Stimulated activated CD8-positive, alpha-beta memory T cell treated with anti-CD3 and anti-CD28 coated beads, Interleukin-7, amount 100 ng/mL, for 48 hours (primary cell): ENCODE results near the gene ATP13A1.
"Not testable (repeated sequence)": the region's sequence is repeated elsewhere in the genome, so short reads cannot be mapped to it uniquely, and the experiment has no call there.

Source experiments
- DNase-seq, 2 donors: peaks; one replicate each; pipeline ENCODE4 v3.0.0-alpha.2; 2020; ENCODE audit warnings: low read depth in 1 of 2; ENCODE audit errors: extremely low read depth in 1 of 2

The ATP13A1 gene

GRCh38 chr19:19665420-19665948 lies 2.0 kb upstream of the ATP13A1 start:
- DNase-seq = not testable (repeated sequence)

- no peak for DNase-seq
Measured at GRCh38 chr19:19662871-19663255, 613 bp downstream of the ATP13A1 start.

GRCh38 chr19:19662344-19662743 lies 1.1 kb downstream of the ATP13A1 start:
- DNase-seq = no peak

GRCh38 chr19:19661675-19662251 lies 1.7 kb downstream of the ATP13A1 start:
- peak in 1 of 2 donors; percentile 52 for DNase-seq

GRCh38 chr19:19661141-19661674 lies 2.3 kb downstream of the ATP13A1 start:
- DNase-seq = no peak

GRCh38 chr19:19659646-19660245 lies 3.7 kb downstream of the ATP13A1 start:
- DNase-seq = no peak

GRCh38 chr19:19657397-19657783 lies 6.1 kb downstream of the ATP13A1 start:
- no peak for DNase-seq

- no peak for DNase-seq
Measured at GRCh38 chr19:19656451-19657396, 6.8 kb downstream of the ATP13A1 start.

GRCh38 chr19:19655641-19656343 lies 7.7 kb downstream of the ATP13A1 start:
- DNase-seq = no peak

GRCh38 chr19:19655051-19655594 lies 8.4 kb downstream of the ATP13A1 start:
- no peak for DNase-seq

- DNase-seq = no peak
Measured at GRCh38 chr19:19654441-19654840, 9.0 kb downstream of the ATP13A1 start.

GRCh38 chr19:19653597-19654147 lies 9.8 kb downstream of the ATP13A1 start:
- DNase-seq = no peak

GRCh38 chr19:19652482-19653295 lies 10.8 kb downstream of the ATP13A1 start:
- DNase-seq = no peak

GRCh38 chr19:19651076-19651475 lies 12.4 kb downstream of the ATP13A1 start:
- no peak for DNase-seq

GRCh38 chr19:19650331-19650730 lies 13.1 kb downstream of the ATP13A1 start:
- no peak for DNase-seq

GRCh38 chr19:19649580-19649995 lies 13.9 kb downstream of the ATP13A1 start:
- DNase-seq = no peak

GRCh38 chr19:19649155-19649554 lies 14.3 kb downstream of the ATP13A1 start:
- DNase-seq = no peak

- DNase-seq = no peak
Measured at GRCh38 chr19:19647037-19647835, 16.2 kb downstream of the ATP13A1 start.
